H9 (cell line): Measurements from ENCODE around the gene PLEKHG5. TPM values are rescaled to one million over a fixed set of nuclear protein-coding genes. Genes with fewer than 3 reads are reported as not detected.

Experiments used
- DNase-seq: peaks from one replicate; pipeline ENCODE4 v3.0.0-alpha.2; 2017
- H2AFZ ChIP-seq: one replicate; pipeline ENCODE4 v1.6.1; 2013; ENCODE audit warnings: mild to moderate bottlenecking, low read length, control low read depth, moderate library complexity
- H2AK5ac ChIP-seq: 2 replicates; pipeline ENCODE4 v1.6.1; 2013; ENCODE audit warnings: low read length, control low read depth, mixed read lengths; ENCODE audit not compliant: insufficient read length
- H2BK120ac ChIP-seq: one replicate; pipeline ENCODE4 v1.6.1; 2013; ENCODE audit warnings: low read depth, mild to moderate bottlenecking, low read length, control low read depth, inconsistent platforms; ENCODE audit not compliant: poor library complexity, severe bottlenecking
- H2BK12ac ChIP-seq: 2 replicates; pipeline ENCODE4 v1.6.1; 2013; ENCODE audit warnings: low read length, control low read depth, mixed read lengths, low read depth; ENCODE audit not compliant: insufficient read length
- H2BK15ac ChIP-seq: 2 replicates; pipeline ENCODE4 v1.6.1; 2013; ENCODE audit warnings: low read depth, low read length, control low read depth
- H2BK20ac ChIP-seq: one replicate; pipeline ENCODE4 v1.6.1; 2013; ENCODE audit warnings: low read depth, mild to moderate bottlenecking, low read length, control low read depth, inconsistent platforms; ENCODE audit not compliant: poor library complexity, severe bottlenecking
- H2BK5ac ChIP-seq: 2 replicates; pipeline ENCODE4 v1.6.1; 2013; ENCODE audit warnings: low read length, control low read depth, mixed read lengths; ENCODE audit not compliant: insufficient read length
- H3K14ac ChIP-seq: 2 replicates; pipeline ENCODE4 v1.6.1; 2013; ENCODE audit warnings: low read length, control low read depth; ENCODE audit not compliant: insufficient read depth
- H3K18ac ChIP-seq: 2 replicates; pipeline ENCODE4 v1.6.1; 2013; ENCODE audit warnings: low read depth, mild to moderate bottlenecking, mixed read lengths, low read length, control low read depth; ENCODE audit not compliant: insufficient read length
- H3K23ac ChIP-seq: 2 replicates; pipeline ENCODE4 v1.6.1; 2013; ENCODE audit warnings: low read length, control low read depth, mixed read lengths, low read depth; ENCODE audit not compliant: insufficient read length
- H3K23me2 ChIP-seq: 2 replicates; pipeline ENCODE4 v1.6.1; 2013; ENCODE audit warnings: low read depth, mild to moderate bottlenecking, mixed read lengths, low read length, control low read depth; ENCODE audit not compliant: insufficient read length, poor library complexity, severe bottlenecking
- H3K27ac ChIP-seq: 2 replicates; pipeline ENCODE4 v1.5.1; 2013; ENCODE audit warnings: low read length, control low read depth, mixed read lengths, low read depth; ENCODE audit not compliant: insufficient read length
- H3K27me3 ChIP-seq: 2 replicates; pipeline ENCODE4 v1.6.1; 2013; ENCODE audit warnings: low read length, control low read depth, inconsistent platforms; ENCODE audit not compliant: insufficient read depth
- H3K4ac ChIP-seq: 2 replicates; pipeline ENCODE4 v1.6.1; 2013; ENCODE audit warnings: low read depth, mild to moderate bottlenecking, control low read depth, inconsistent platforms, low read length, moderate library complexity
- H3K4me1 ChIP-seq: 2 replicates; pipeline ENCODE4 v1.6.1; 2013; ENCODE audit warnings: low read length, control low read depth, inconsistent platforms; ENCODE audit not compliant: insufficient read depth
- H3K4me2 ChIP-seq: 2 replicates; pipeline ENCODE4 v1.6.1; 2013; ENCODE audit warnings: low read length, control low read depth, mixed read lengths; ENCODE audit not compliant: insufficient read length, insufficient read depth
- H3K56ac ChIP-seq: 2 replicates; pipeline ENCODE4 v1.6.1; 2013; ENCODE audit warnings: low read depth, mild to moderate bottlenecking, mixed read lengths, low read length, control low read depth; ENCODE audit not compliant: insufficient read length
- H3K79me1 ChIP-seq: 2 replicates; pipeline ENCODE4 v1.6.1; 2013; ENCODE audit warnings: low read depth, mild to moderate bottlenecking, moderate library complexity, low read length, control low read depth, inconsistent platforms; ENCODE audit not compliant: insufficient read depth, poor library complexity, severe bottlenecking
- H3K79me2 ChIP-seq: 2 replicates; pipeline ENCODE4 v1.6.1; 2013; ENCODE audit warnings: low read length, control low read depth, inconsistent platforms; ENCODE audit not compliant: insufficient read depth
- H3K9ac ChIP-seq: 2 replicates; pipeline ENCODE4 v1.6.1; 2013; ENCODE audit warnings: low read length, control low read depth, mixed read lengths; ENCODE audit not compliant: insufficient read length; ENCODE audit errors: extremely low read depth
- H3K9me3 ChIP-seq: one replicate; pipeline ENCODE4 v1.6.1; 2013; ENCODE audit warnings: low read depth, low read length, inconsistent platforms; ENCODE audit not compliant: control insufficient read depth
- H3T11ph ChIP-seq: one replicate; pipeline ENCODE4 v1.6.1; 2013; ENCODE audit warnings: mild to moderate bottlenecking, low read length, control low read depth, inconsistent platforms
- H4K20me1 ChIP-seq: one replicate; pipeline ENCODE4 v1.6.1; 2013; ENCODE audit not compliant: control insufficient read depth, insufficient read length, insufficient read depth
- H4K5ac ChIP-seq: 2 replicates; pipeline ENCODE4 v1.6.1; 2013; ENCODE audit warnings: low read depth, mild to moderate bottlenecking, mixed read lengths, low read length, control low read depth; ENCODE audit not compliant: insufficient read length
- H4K8ac ChIP-seq: replicated peaks from 2 replicates; pipeline ENCODE4 v1.6.1; 2013; ENCODE audit warnings: low read length, control low read depth, mixed read lengths, low read depth; ENCODE audit not compliant: insufficient read length
- H4K91ac ChIP-seq: 2 replicates; pipeline ENCODE4 v1.6.1; 2013; ENCODE audit warnings: low read depth, mild to moderate bottlenecking, moderate library complexity, mixed read lengths, low read length, control low read depth; ENCODE audit not compliant: insufficient read length
- H3K27ac Mint-ChIP-seq, 3 experiments: 2 replicates in 2 of 3; 3 replicates in 1 of 3; pipeline ENCODE4 v1.8.0; 2020 to 2021; ENCODE audit warnings: mixed read lengths in 3 of 3, mild to moderate bottlenecking in 1 of 3, moderate library complexity in 1 of 3
- H3K27me3 Mint-ChIP-seq: 2 replicates; pipeline ENCODE4 v1.8.0; 2021; ENCODE audit warnings: low read depth, mild to moderate bottlenecking, moderate library complexity, mixed read lengths
- H3K36me3 Mint-ChIP-seq, 3 experiments: 2 replicates in 2 of 3; 3 replicates in 1 of 3; pipeline ENCODE4 v1.8.0; 2020 to 2021; ENCODE audit warnings: low read depth in 3 of 3, mixed read lengths in 3 of 3; ENCODE audit not compliant: insufficient read depth in 1 of 3
- H3K4me1 Mint-ChIP-seq, 2 experiments: 2 replicates each; pipeline ENCODE4 v1.8.0; 2020; ENCODE audit warnings: mixed read lengths in 2 of 2
- H3K4me3 Mint-ChIP-seq, 2 experiments: 2 replicates in 1 of 2; 3 replicates in 1 of 2; pipeline ENCODE4 v1.8.0; 2020 to 2021; ENCODE audit warnings: mild to moderate bottlenecking in 2 of 2, mixed read lengths in 2 of 2, moderate library complexity in 1 of 2
- H3K9me3 Mint-ChIP-seq, 2 experiments: 2 replicates in 1 of 2; 3 replicates in 1 of 2; pipeline ENCODE4 v1.8.0; 2020; ENCODE audit warnings: mild to moderate bottlenecking in 2 of 2, mixed read lengths in 2 of 2, moderate library complexity in 1 of 2
- WGBS: extraction: QIAGEN DNeasy Blood & Tissue Kit; methylation state at CpG from one replicate; pipeline ENCODE4 v1.1.7; 2013; ENCODE audit warnings: missing lambda C conversion rate, low lambda C conversion rate, mixed read lengths; ENCODE audit not compliant: insufficient read length; ENCODE audit errors: extremely low coverage; 5-methylcytosine and 5-hydroxymethylcytosine counted together
- total RNA-seq: library from RNA; stranded (reverse); gene quantifications from 2 replicates; pipeline ENCODE4 v1.2.1, GENCODE V29; 2021
- TF ChIP-seq, protein P1 (sequence below): fragments of 200-600 bp; sonication (generic); conservative IDR thresholded peaks from 3 replicates; pipeline ENCODE4 v1.8.0; 2021; ENCODE audit warnings: antibody characterized with exemption, mild to moderate bottlenecking

Gene PLEKHG5
- total RNA-seq, 1 experiment from 2014 or later, result 22.3 TPM

- TF ChIP-seq, protein P1, sequence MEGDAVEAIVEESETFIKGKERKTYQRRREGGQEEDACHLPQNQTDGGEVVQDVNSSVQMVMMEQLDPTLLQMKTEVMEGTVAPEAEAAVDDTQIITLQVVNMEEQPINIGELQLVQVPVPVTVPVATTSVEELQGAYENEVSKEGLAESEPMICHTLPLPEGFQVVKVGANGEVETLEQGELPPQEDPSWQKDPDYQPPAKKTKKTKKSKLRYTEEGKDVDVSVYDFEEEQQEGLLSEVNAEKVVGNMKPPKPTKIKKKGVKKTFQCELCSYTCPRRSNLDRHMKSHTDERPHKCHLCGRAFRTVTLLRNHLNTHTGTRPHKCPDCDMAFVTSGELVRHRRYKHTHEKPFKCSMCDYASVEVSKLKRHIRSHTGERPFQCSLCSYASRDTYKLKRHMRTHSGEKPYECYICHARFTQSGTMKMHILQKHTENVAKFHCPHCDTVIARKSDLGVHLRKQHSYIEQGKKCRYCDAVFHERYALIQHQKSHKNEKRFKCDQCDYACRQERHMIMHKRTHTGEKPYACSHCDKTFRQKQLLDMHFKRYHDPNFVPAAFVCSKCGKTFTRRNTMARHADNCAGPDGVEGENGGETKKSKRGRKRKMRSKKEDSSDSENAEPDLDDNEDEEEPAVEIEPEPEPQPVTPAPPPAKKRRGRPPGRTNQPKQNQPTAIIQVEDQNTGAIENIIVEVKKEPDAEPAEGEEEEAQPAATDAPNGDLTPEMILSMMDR, result no peak
- H3K4ac ChIP-seq, result no peak overlapping the region
- no peak overlapping the region for H3K23ac ChIP-seq
- WGBS, result no CpG with 5 or more reads among the region's 7 CpGs
- no peak overlapping the region for H4K5ac ChIP-seq
- no peak overlapping the region for H2BK20ac ChIP-seq
- H3K4me2 ChIP-seq, result no peak overlapping the region
- no peaks in the 10 kb centered on the region for H3K9me3 Mint-ChIP-seq
- H3K36me3 Mint-ChIP-seq, result peaks cover 42 to 79% (median 68%) of the 10 kb centered on the region in 3 experiments; a peak in 6 of 7 replicates
- H2BK5ac ChIP-seq, result no peak overlapping the region
- no peaks in the 10 kb centered on the region for H3K79me1 ChIP-seq
- H3K27ac ChIP-seq, result no peak overlapping the region
- DNase-seq, result no peak
- no peaks in the 10 kb centered on the region for H3K23me2 ChIP-seq
- no peak overlapping the region for H3K18ac ChIP-seq
- H3K27ac Mint-ChIP-seq, result no peak overlapping the region
- H2AFZ ChIP-seq, result no peak overlapping the region
- no peak overlapping the region for H3K9ac ChIP-seq
- no peak overlapping the region for H3K4me3 Mint-ChIP-seq
- no peak overlapping the region for H2BK120ac ChIP-seq
- H3K4me1 Mint-ChIP-seq, result peaks cover 3 to 4% of the 10 kb centered on the region in 2 experiments
- H2AK5ac ChIP-seq, result no peak overlapping the region
- no peaks in the 10 kb centered on the region for H3K27me3 ChIP-seq
- no peak overlapping the region for H3K14ac ChIP-seq
- no peak overlapping the region for H4K8ac ChIP-seq
- no peak overlapping the region for H3K56ac ChIP-seq
- no peak overlapping the region for H4K91ac ChIP-seq
- H3K79me2 ChIP-seq, result no peaks in the 10 kb centered on the region
- no peaks in the 10 kb centered on the region for H3K9me3 ChIP-seq
- no peak overlapping the region for H2BK12ac ChIP-seq
- H3K4me1 ChIP-seq, result no peaks in the 10 kb centered on the region
- no peak overlapping the region for H3T11ph ChIP-seq
- no peaks in the 10 kb centered on the region for H3K27me3 Mint-ChIP-seq
- no peak overlapping the region for H2BK15ac ChIP-seq
- H4K20me1 ChIP-seq, result no peaks in the 10 kb centered on the region
Measured at GRCh38 chr1:6528492-6528891, 37.0 kb upstream of the PLEKHG5 start.
